ENCODE results near the gene ASAP2.

Gene ASAP2

GRCh38 chr2:9205963-9206948 is at the start of gene ASAP2:
ASAP2 (plus strand) TSS chr2:9206812; CDS start chr2:9207105, 293 bp downstream.
- peak; percentile 38 for DNase-seq (ENCODE audit: low read depth)

DNA sequence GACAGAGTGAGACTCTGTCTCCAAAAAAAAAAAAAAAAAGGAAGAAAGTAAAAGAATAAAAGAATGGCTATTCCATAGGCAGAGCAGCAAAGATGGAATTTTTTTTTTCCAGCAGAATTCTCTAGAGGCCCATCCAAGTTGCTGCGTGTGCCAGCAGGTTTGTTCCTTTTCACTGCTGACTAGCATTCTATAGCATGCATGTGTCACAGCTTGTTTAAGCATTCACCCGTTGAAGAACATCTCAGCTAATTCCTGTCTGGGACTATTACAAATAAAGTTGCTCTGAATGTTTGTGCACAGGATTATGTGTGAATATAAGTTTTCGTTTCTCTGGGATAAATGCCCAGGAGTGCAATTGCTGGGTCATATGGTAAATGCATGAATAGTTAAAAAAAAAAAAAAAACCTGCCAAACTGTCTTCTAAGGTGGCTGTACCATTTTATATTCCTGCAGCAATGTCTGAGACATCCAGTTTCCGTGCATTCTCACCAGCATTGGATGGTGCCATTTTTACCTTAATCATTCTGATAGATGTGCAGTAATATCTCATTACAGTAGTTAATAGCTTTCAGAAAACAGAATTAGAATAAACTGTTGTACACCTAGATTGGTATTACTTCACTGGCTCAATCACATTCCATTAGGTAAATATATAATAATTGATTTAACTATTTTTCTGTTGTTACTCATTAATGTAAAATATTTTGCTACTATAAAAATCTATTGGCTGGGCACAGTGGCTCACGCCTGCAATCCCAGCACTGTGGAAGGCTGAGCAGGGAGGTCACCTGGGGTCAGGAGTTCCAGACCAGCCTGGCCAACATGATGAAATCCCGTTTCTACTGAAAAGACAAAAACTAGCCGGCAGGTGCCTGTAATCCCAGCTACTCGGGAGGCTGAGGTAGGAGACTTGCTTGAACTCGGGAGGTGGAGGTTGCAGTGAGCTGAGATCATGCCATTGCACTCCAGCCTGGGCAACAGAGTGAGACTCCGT is 47.5 kb upstream of the ASAP2 start:
- DNase-seq (ENCODE audit: low read depth) = no peak

GRCh38 chr2:9160732-9161131 is 45.9 kb upstream of the ASAP2 start:
- no peak for DNase-seq (ENCODE audit: low read depth)

- no peak for DNase-seq (ENCODE audit: low read depth)
Observed at GRCh38 chr2:9162841-9163240, 43.8 kb upstream of the ASAP2 start.

DNA sequence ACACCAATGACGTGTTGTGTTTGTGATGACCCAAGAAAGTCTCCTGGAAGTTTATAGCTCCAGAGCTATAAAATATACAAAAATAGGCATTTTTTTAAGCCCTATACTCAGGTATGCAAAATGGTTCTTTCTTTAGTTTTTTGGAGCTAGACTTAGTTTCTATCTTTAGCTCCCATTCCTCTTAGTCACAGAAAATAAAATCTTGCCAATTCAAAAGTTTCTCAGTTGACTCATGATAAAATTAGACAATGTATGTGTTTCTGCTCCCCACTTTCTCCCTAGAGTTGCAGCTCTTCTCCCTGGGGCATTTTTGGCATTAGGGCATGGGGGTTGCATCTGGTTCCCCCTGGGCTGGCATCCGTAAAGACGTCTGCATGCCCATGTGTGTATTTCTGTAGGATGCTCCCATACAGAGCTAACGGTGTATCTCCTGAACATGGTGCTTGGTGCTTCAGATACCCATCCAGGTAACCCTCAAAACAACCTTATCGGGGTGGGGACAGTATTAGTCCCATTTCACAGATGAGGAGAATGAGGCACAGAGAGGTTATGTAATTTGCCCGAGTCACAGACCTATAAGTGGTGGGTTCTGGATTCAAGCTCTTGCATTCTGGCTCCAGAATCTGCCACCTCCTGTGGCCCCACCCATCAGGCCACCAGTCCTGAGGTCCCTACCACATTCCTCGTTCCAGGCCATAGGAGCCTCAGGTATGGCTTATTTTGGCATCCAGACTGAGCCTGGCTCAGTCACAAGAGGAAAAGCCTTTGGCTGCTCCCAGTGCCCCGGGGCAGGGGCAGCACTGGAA is 43.1 kb upstream of the ASAP2 start:
- peak; percentile 48 for DNase-seq (ENCODE audit: low read depth)

DNA sequence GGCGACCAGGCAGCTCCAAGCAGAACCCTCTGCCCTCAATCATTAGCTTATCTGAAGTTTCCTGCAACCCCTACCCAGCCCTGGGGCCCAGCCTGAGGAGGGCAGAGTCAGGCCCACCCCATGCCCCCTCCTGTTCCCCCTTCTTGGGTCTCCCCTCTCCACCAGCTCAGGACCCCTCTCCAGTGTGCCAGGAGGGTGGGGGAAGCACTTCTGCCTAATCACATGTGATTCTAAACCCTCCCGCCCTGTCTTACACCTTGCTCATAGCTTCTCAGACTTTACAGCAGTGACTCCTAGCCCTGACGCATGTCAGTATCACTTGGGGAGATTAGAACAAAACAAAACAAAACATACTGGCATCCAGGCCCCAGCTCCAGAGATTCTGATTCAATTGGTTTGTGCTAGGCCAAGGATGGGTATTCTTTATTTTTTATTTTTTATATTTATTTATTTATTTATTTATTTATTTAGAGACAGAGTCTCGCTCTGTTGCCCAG is 42.5 kb upstream of the ASAP2 start:
- DNase-seq (ENCODE audit: low read depth) = no peak

DNA sequence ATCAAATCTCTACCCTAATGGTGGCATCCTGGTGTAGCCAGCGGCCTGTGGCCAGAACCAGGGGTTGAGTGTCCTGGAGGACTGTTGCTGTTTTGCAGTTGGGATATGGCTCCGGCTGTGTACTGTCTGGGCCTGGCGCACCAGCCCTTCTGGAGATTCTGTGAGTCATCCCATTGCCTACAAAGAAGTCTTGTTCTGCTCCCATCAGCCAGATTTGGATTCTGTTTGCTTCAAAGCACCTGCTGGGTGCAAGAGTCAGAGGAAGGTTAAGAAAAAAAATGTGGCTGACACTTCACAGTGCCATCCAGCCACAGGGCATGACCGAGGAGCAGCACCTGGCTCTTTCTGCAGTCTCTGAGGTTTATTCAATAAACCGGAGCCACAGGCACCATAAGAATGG is 41.0 kb upstream of the ASAP2 start:
- DNase-seq (ENCODE audit: low read depth) = no peak

- DNase-seq (ENCODE audit: low read depth) = no peak
Observed at GRCh38 chr2:9166579-9167377, 39.8 kb upstream of the ASAP2 start.

DNA sequence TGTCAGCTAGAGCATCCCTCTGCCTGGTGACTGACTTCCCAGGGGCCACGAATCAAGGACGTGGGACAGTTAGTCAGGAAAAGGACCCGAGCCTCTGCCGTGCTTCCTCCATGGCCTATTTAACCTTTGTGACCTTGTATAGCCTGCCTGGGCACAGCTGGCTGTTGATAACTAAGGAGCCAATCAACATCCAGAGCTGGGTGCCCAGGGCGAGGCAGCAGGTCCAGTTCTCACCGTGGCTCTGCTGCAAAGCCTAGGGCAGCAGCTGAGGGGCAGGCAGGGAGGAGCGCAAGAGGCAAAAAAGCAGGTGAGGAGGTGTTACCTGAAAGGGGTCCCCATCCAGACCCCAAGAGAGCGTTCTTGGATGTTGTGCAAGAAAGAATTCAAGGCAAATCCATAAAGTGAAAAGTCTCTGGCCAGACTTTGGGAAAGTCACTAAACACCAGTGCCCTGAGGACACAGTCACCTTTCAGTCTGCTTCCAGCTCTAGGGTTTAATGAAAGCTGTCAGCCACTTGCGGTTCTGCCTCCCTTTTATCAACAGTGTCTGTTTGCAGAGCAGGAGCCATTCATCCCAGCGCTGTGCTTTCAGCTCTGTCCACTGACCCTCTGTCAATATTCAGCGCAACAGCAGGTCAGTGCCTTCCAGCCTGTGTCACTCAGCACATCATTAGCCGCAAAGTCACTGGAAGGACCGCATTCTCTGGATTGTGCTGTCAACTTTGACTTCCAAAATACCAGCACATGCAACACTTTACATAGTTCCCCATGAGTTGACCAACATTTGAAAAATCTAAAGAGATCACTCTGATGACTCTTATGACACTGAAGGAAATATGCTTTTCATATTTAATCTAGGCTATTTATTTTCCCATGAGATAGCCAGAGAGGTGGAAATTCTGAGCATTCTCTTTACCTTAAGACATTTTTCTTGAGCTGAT is 38.6 kb upstream of the ASAP2 start:
- no peak for DNase-seq (ENCODE audit: low read depth)

DNA sequence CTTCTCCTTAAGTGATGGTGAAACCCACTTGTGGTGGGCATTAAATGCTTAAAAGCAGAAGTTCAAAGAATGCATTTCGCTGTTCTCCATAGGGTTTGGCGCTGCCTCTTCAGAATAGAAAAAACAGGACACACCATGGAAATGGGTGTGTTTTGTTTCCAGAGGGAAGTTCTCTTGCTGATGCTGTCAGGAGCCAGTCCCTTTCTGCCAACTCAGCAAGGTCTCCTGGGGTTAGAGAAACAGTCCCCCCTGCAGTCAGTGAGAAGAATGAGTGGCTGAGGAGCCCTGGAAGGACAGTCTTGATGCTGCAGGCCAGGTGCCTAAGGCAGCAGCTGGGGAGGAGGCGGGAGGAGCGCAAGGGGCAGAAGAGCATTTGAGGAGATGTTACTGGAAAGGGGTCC is 37.8 kb upstream of the ASAP2 start:
- no peak for DNase-seq (ENCODE audit: low read depth)

GRCh38 chr2:9169349-9170107 is 37.1 kb upstream of the ASAP2 start:
- DNase-seq (ENCODE audit: low read depth) = no peak

- no peak for DNase-seq (ENCODE audit: low read depth)
Observed at GRCh38 chr2:9170458-9171130, 36.0 kb upstream of the ASAP2 start.

GRCh38 chr2:9174771-9175437 is 31.7 kb upstream of the ASAP2 start:
- peak; percentile 75 for DNase-seq (ENCODE audit: low read depth)

DNA sequence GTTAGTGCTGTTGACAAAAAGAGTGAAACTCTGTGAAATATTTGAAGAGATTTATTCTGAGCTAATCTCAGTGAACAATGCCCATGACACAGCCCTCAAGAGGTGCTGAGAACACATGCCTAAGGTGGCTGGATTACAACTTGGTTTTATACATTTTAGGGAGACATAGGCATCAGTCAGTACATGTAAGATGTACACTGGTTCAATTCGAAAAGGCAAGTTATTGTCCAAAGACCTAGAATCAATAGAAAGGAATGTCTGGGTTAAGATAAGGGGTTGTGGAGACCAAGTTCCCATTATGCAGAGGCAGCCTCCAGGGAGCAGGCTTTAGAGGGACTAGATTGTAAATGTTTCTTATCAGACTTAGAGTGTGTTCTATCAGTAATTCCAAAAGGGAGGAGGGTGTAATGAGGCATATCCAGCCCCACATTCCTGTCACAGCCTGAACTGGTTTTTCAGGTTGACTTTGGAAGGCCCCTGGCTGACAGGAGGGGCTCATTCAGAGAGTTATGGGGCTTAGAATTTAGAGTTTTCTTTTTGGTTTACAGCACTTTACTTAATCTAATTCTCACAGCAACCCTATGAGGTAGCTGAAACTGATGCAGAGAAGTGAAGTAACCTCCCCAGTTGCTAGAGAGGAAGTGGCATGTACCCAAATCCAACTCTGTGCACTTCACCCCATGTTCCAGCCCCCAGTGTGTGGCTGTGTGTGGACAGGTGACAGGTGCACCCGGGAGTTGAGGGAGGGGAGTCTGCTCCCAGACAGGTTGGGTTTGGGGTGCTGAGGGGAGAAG is 28.3 kb upstream of the ASAP2 start:
- no peak for DNase-seq (ENCODE audit: low read depth)

- peak; percentile 31 for DNase-seq (ENCODE audit: low read depth)
Observed at GRCh38 chr2:9178904-9179571, 27.6 kb upstream of the ASAP2 start.

GRCh38 chr2:9179572-9180201 is 26.9 kb upstream of the ASAP2 start:
- DNase-seq (ENCODE audit: low read depth) = peak; percentile 62
